ENCODE measurements around the gene AGBL1.

GRCh38 chr15:86505951-86506350 is 426.3 kb downstream of the AGBL1 start:
- TF ChIP-seq CTCF (IDR thresholded peaks at IDR 0.05): no peak
- no peak for TF ChIP-seq POLR2A (IDR thresholded peaks at IDR 0.05)

Data from right lobe of liver (tissue), 4 donors.